CD4-positive, alpha-beta T cell (primary cell): ENCODE measurements around the gene C19orf25. TPM values are rescaled to one million over a fixed set of nuclear protein-coding genes. Genes with fewer than 3 reads are reported as not detected.
"Not testable (repeated sequence)": the region's sequence is repeated elsewhere in the genome, so short reads cannot be mapped to it uniquely, and the experiment has no call there.

Experiments used
- ATAC-seq: fragments of 200-7000 bp; cut with Tn5 transposase; one replicate; pipeline ENCODE4 v1.10.0; 2022; ENCODE audit warnings: mild to moderate bottlenecking; ENCODE audit not compliant: poor library complexity
- CTCF ChIA-PET: fragments of 350-600 bp; sonication (Branson Sonifier 250); formaldehyde crosslinking; loops from one replicate; lab custom pipeline; 2021; ENCODE audit warnings: antibody characterized with exemption, inconsistent platforms; lab: Charles Lee
- POLR2A ChIA-PET: fragments of 350-600 bp; sonication (Branson Sonifier 250); formaldehyde crosslinking; loops from one replicate; lab custom pipeline; 2021; ENCODE audit warnings: antibody characterized with exemption, inconsistent platforms; lab: Charles Lee
- DNase-seq, 14 experiments: peaks; one replicate each; pipeline ENCODE4 v3.0.0-alpha.2; 2013 to 2020; ENCODE audit warnings: mixed read lengths in 2 of 14
- H3K27ac ChIP-seq, 2 donors: one replicate each; pipeline versions ENCODE4 v1.5.1 to v1.7.0; 2013; ENCODE audit warnings: low read length in 2 of 2, low read depth in 1 of 2, mild to moderate bottlenecking in 1 of 2
- H3K27me3 ChIP-seq, 2 experiments: 1 replicate in 1 of 2; 2 replicates in 1 of 2; pipeline versions ENCODE4 v1.6.1 to v1.7.0; 2013; ENCODE audit warnings: low read length in 2 of 2, control low read depth in 1 of 2, mild to moderate bottlenecking in 1 of 2, moderate library complexity in 1 of 2; ENCODE audit not compliant: insufficient read depth in 2 of 2, control insufficient read depth in 1 of 2
- H3K36me3 ChIP-seq: one replicate; pipeline ENCODE4 v1.6.1; 2013; ENCODE audit warnings: low read length, control low read depth; ENCODE audit not compliant: insufficient read depth
- H3K4me1 ChIP-seq: one replicate; pipeline ENCODE4 v1.6.1; 2013; ENCODE audit warnings: low read length, control low read depth; ENCODE audit not compliant: insufficient read depth
- H3K4me3 ChIP-seq: one replicate; pipeline ENCODE4 v1.5.1; 2013; ENCODE audit warnings: mild to moderate bottlenecking, low read length, moderate library complexity
- H3K9me3 ChIP-seq, 2 experiments: 1 replicate in 1 of 2; 2 replicates in 1 of 2; pipeline versions ENCODE4 v1.6.1 to v1.7.0; 2013; ENCODE audit warnings: low read length in 2 of 2, mild to moderate bottlenecking in 2 of 2, control low read depth in 1 of 2, moderate library complexity in 1 of 2; ENCODE audit not compliant: control insufficient read depth in 1 of 2, insufficient read depth in 1 of 2
- H3K27ac Mint-ChIP-seq: one replicate; pipeline ENCODE4 v1.8.0; 2020; ENCODE audit warnings: mixed read lengths
- H3K27me3 Mint-ChIP-seq: one replicate; pipeline ENCODE4 v1.8.0; 2021; ENCODE audit warnings: mixed read lengths
- H3K36me3 Mint-ChIP-seq: one replicate; pipeline ENCODE4 v1.8.0; 2021; ENCODE audit warnings: low read depth, mixed read lengths
- H3K4me1 Mint-ChIP-seq: one replicate; pipeline ENCODE4 v1.8.0; 2021; ENCODE audit warnings: low read depth, mixed read lengths
- H3K4me3 Mint-ChIP-seq: one replicate; pipeline ENCODE4 v1.8.0; 2020; ENCODE audit warnings: mild to moderate bottlenecking, mixed read lengths
- H3K9me3 Mint-ChIP-seq: one replicate; pipeline ENCODE4 v1.8.0; 2020; ENCODE audit warnings: mixed read lengths
- CTCF ChIP-seq: fragments of 200-600 bp; IDR thresholded peaks from one replicate; pipeline ENCODE4 v1.8.0; 2022; ENCODE audit warnings: antibody characterized with exemption, mild to moderate bottlenecking
- intact Hi-C, 2 experiments: fragments of 100-400 bp; cut with DNase I in 1 of 2; cut with micrococcal nuclease in 1 of 2; formaldehyde crosslinking; loops; one replicate each; pipeline versions ENCODE4 v1.15.1 to v1.9.0; 2023 to 2025; cut with DNase I, micrococcal nuclease
- total RNA-seq, 174 experiments: library from RNA in 2 of 174; stranded (reverse) in 2 of 174; gene quantifications; one replicate each; pipeline ENCODE4 v1.2.3 and lab custom pipeline; 2021 to 2026

Gene C19orf25
- total RNA-seq, 2 experiments from 2014 or later: 14.9 to 15.8 TPM

DNA sequence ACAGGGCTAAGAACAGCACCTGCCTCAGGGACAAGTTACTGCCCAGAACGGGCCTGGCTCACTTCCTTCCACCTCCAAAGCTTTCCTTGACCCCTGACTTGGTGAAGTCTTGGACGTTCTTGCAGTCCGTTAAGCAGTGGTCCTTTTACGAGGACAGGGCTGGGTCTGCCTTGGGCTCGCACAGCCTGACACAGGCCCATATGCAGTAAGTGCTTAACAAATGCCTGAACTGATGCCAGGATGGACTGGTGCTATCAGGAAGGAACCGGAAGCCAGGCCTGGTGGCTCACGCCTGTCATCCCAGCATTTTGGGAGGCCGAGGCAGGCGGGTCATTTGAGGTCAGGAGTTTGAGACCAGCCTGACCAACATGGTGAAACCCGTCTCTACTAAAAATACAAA is 43.0 kb upstream of the C19orf25 start:
- TF ChIP-seq CTCF: no peak
- Mint-ChIP-seq H3K36me3 (no peaks in the 10 kb centered on the region), H3K4me3 (no peak overlapping the region), H3K9me3 (no peaks in the 10 kb centered on the region), H3K4me1 (peaks cover 8% of the 10 kb centered on the region), H3K27ac (no peak overlapping the region), H3K27me3 (peaks cover 35% of the 10 kb centered on the region)
- ChIA-PET POLR2A (no interaction called here), CTCF (no interaction called here)
- H3K4me3 ChIP-seq: no peak overlapping the region
- no peak for ATAC-seq
- H3K36me3 ChIP-seq: no peaks in the 10 kb centered on the region
- no peak overlapping the region for H3K27ac ChIP-seq
- H3K9me3 ChIP-seq: peaks cover 0 to 31% of the 10 kb centered on the region in 2 experiments
- no peaks in the 10 kb centered on the region for H3K4me1 ChIP-seq
- no peak for DNase-seq
- intact Hi-C loops: no loop called here
- H3K27me3 ChIP-seq: peaks cover 28 to 31% of the 10 kb centered on the region in 2 experiments

DNA sequence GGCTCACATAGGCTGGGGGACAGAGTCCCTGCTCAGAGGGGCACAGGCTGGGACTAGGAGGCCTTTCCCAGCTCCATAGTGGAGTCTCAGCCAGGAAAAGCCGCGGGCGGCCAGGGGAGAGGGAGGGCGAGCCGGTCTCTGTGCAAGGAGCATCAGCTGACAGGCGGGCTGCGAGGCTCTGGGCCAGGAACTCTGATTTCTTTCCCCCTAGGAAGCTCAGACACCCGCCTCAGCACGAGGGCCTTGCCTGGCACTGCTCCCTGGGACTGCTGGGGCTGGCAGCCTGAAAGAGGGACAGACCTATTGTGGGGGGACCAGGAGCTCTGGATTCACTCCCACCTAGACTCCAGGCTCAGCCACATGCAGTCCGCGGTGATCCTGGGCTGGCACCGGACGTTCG is 42.6 kb upstream of the C19orf25 start:
- peaks cover 0 to 29% of the 10 kb centered on the region in 2 experiments for H3K9me3 ChIP-seq
- H3K4me1 Mint-ChIP-seq: peaks cover 8% of the 10 kb centered on the region
- intact Hi-C loops: no loop called here
- H3K4me3 Mint-ChIP-seq: no peak overlapping the region
- no peak overlapping the region for H3K27ac ChIP-seq
- TF ChIP-seq CTCF: no peak
- CTCF ChIA-PET: no interaction called here
- no peaks in the 10 kb centered on the region for H3K4me1 ChIP-seq
- peaks cover 32% of the 10 kb centered on the region for H3K27me3 Mint-ChIP-seq
- H3K27me3 ChIP-seq: peaks cover 26 to 31% of the 10 kb centered on the region in 2 experiments
- POLR2A ChIA-PET: no interaction called here
- H3K36me3 ChIP-seq: no peaks in the 10 kb centered on the region
- no peak overlapping the region for H3K4me3 ChIP-seq
- no peaks in the 10 kb centered on the region for H3K9me3 Mint-ChIP-seq
- ATAC-seq (no peak), DNase-seq (no peak)
- no peak overlapping the region for H3K27ac Mint-ChIP-seq
- no peaks in the 10 kb centered on the region for H3K36me3 Mint-ChIP-seq

- no peak overlapping the region for H3K27ac Mint-ChIP-seq
- peaks cover 15 to 18% of the 10 kb centered on the region in 2 experiments for H3K27me3 ChIP-seq
- peaks cover 0 to 27% of the 10 kb centered on the region in 2 experiments for H3K9me3 ChIP-seq
- peaks cover 21% of the 10 kb centered on the region for H3K27me3 Mint-ChIP-seq
- no peak for DNase-seq
- no peak overlapping the region for H3K4me3 Mint-ChIP-seq
- no peak overlapping the region for H3K27ac ChIP-seq
- no peaks in the 10 kb centered on the region for H3K36me3 ChIP-seq
- H3K4me3 ChIP-seq: no peak overlapping the region
- H3K9me3 Mint-ChIP-seq: no peaks in the 10 kb centered on the region
- no peaks in the 10 kb centered on the region for H3K36me3 Mint-ChIP-seq
- ChIA-PET POLR2A (no interaction called here), CTCF (no interaction called here)
- intact Hi-C loops: no loop called here
- no peaks in the 10 kb centered on the region for H3K4me1 ChIP-seq
- no peak for TF ChIP-seq CTCF
- peaks cover 8% of the 10 kb centered on the region for H3K4me1 Mint-ChIP-seq
- ATAC-seq: no peak
Measured at GRCh38 chr19:1520203-1520780, 41.3 kb upstream of the C19orf25 start.

- intact Hi-C loops: not testable (repeated sequence)
Measured at GRCh38 chr19:1519802-1520201, 40.8 kb upstream of the C19orf25 start.

More at GRCh38 chr19:1519802-1520201, 40.8 kb upstream of the C19orf25 start:
- H3K36me3 Mint-ChIP-seq, H3K27ac ChIP-seq, H3K4me3 Mint-ChIP-seq, H3K4me1 Mint-ChIP-seq, H3K9me3 Mint-ChIP-seq, CTCF ChIA-PET, H3K27ac Mint-ChIP-seq, H3K4me1 ChIP-seq, ATAC-seq, H3K4me3 ChIP-seq, DNase-seq, H3K36me3 ChIP-seq, POLR2A ChIA-PET: not testable (repeated sequence)
- peaks cover 0 to 22% of the 10 kb centered on the region in 2 experiments for H3K9me3 ChIP-seq
- H3K27me3 ChIP-seq: peaks cover 10 to 13% of the 10 kb centered on the region in 2 experiments
- H3K27me3 Mint-ChIP-seq: peaks cover 17% of the 10 kb centered on the region
